ENCODE results near the gene TTBK1. TPM values are rescaled to one million over a fixed set of nuclear protein-coding genes. Genes with fewer than 3 reads are reported as not detected.

The TTBK1 gene
- polyA plus RNA-seq (ENCODE audit: insufficient read length in 12 of 12) = under 1 TPM in 8 of 12 donors, not detected in 4; 0.05 to 0.15 (median 0.07) TPM
- long read RNA-seq, donor 1 = 0 reads
- long read RNA-seq, donor 2 = 0 reads
- long read RNA-seq, donor 3 = 0 reads
- long read RNA-seq, donor 4 = 0 reads
- long read RNA-seq, donor 5 = 0 reads
- long read RNA-seq, donor 6 = 0 reads
- long read RNA-seq, donor 7 = 0 reads
- long read RNA-seq, donor 8 = 0 reads
- long read RNA-seq, donor 9 = 0 reads
- long read RNA-seq, donor 10 = 0 reads
- long read RNA-seq, donor 11 = 0 reads

- DNase-seq = no peak
Observed at GRCh38 chr6:43242908-43243663, at the start of gene TTBK1. Gene TTBK1 (plus strand): TSS chr6:43243481. CDS start chr6:43246661, 3,180 bp downstream.

DNA sequence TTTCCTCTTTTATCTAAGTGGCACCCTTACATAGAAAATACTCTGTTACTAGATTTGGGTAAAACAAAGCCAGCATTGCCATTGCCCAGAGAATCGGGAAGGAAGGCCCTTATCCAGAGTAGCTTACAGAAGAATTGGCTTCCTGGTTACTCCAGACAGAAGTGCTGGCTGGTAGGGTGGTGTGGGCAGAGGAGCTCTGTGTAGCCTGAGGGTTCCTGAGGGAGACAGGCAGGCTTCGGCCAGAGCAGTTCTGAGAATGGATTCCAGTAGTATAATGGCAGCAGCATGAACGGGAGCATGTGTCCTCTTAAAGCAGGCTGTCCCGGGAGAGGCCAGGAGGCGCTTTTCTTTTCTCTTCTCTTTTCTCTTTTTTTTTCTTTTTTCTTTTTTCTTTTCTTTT, 49.4 kb upstream of the TTBK1 start:
- no peak for DNase-seq

DNA sequence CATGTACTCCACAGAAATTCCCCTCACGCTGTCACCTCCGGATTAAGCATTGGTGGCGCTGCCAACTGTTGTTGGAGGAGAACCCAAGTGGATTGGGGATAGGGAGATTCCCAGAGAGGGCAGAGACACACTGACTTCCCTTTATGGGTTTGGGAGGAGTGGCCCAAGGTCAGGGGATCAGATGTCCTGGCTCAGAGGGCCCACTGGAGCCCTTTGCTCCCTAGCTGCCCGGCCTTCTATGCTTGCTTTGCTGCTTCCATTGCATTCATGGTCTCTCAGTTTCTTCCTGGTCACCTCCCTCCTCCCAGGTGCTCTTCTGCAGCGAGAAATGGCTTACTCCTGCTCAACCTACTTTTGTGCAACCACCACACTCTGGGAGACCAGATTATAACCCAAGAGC, 46.9 kb upstream of the TTBK1 start:
- DNase-seq = no peak

- no peak for DNase-seq
Observed at GRCh38 chr6:43199912-43200311, 43.4 kb upstream of the TTBK1 start.

- no peak for DNase-seq
Observed at GRCh38 chr6:43200541-43200940, 42.7 kb upstream of the TTBK1 start.

- DNase-seq = no peak
Observed at GRCh38 chr6:43202451-43202850, 40.8 kb upstream of the TTBK1 start.

- no peak for DNase-seq
Observed at GRCh38 chr6:43203029-43203717, 40.1 kb upstream of the TTBK1 start.

- DNase-seq = no peak
Observed at GRCh38 chr6:43203718-43204095, 39.6 kb upstream of the TTBK1 start.

DNA sequence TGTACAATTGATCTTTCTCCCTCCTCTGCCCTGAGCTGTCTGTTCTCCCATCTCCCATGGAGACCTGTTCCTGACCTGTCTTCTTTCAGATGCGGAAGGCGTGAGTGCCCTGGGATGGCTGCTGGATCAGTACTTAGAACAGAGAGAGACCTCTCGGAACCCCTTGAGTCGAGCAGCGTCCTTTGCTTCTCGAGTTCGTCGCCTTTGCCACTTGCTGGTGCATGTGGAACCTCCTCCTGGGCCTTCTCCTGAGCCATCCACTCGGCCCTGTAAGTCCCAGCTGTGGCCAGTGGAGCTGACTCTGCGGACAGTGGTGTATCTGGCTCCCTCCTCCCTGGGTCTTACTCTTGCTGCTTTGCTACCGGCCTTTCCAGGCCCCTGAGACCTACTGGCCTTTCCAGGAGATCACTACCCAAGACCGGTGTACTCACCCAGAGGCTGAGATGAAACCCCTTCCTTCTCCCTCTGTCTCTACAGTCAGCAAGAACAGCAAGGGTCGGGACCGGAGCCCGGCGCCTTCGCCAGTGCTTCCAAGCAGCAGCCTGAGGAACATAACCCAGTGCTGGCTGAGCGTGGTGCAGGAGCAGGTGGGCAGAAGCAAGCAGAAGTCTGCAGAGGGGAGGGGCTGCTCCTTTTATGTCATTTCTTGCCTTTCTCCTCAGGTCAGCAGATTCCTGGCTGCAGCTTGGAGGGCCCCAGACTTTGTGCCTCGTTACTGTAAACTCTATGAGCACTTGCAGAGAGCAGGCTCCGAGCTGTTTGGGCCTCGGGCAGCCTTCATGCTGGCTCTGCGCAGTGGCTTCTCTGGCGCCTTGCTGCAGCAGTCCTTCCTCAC, 38.8 kb upstream of the TTBK1 start:
- DNase-seq = no peak

DNA sequence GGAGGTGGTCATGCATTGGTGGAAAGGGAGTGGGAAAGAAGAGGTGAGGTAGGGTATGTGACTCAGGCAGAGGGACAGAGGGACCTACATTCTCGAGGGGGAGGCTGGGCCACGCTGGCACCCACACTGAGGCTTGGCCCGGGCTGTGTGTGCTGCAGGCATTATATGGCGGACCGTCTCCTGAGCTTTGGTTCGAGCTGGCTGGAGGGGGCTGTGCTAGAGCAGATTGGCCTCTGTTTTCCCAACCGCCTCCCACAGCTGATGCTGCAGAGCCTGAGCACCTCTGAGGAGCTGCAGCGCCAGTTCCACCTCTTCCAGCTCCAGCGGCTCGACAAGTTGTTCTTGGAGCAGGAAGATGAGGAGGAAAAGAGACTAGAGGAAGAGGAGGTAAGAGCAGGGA, 37.4 kb upstream of the TTBK1 start:
- no peak for DNase-seq

DNA sequence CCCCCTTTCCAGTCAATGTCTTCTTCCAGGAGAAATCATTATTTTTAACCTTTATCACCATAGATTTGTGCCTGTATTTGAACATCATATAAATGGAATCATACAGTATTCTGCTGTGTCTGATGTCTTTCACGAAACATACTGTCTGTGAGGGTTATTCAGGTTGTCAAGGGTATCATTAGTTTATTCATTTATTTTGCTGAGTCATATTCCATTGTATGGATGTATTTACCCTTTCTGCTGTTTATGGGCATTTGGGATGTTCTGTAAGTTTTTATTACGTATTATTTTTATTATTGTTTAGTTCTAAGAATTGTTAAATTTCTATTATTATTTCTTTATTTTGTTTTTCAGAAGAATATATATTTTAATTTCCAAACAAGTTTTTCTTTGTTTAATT, 36.0 kb upstream of the TTBK1 start:
- no peak for DNase-seq

GRCh38 chr6:43211955-43212354, 31.3 kb upstream of the TTBK1 start:
- no peak for DNase-seq

DNA sequence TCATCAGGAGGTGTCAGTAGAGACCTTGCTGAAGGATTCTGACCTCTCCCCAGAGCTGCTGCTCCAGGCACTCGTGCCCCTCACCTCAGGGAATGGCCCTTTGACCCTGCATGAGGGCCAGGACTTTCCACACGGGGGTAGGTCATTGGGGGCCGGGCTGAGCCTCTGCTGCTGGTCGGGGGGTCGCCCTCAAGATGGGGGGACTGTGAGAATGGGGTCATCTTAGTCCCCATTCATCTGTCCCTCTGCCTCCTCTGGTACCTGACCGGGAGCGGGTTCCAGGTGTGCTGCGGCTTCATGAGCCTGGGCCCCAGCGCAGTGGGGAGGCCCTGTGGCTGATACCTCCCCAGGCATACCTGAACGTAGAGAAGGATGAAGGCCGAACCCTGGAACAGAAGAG, 29.9 kb upstream of the TTBK1 start:
- no peak for DNase-seq

- no peak for DNase-seq
Observed at GRCh38 chr6:43215066-43215465, 28.2 kb upstream of the TTBK1 start.

- no peak for DNase-seq
Observed at GRCh38 chr6:43216200-43216599, 27.1 kb upstream of the TTBK1 start.

DNA sequence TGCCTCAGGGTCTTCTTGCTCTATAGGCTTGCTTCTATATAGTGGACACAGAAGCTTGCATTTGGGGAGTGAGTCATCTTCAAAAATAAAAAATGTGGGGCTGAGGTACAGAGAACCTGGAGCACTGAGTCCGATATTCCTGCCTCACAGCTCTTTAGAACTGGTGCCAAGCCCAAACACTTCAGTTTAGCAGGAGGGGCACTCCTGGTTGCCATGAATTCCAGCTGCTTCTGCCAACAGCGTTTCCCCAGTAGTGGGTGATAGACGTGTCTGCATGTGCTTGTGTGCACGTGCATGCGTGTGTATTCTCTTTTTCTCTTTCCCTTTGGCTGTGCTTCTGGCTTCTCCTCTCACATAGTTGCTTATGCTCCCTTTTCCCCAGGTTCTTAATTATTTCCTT, 25.9 kb upstream of the TTBK1 start:
- DNase-seq = no peak

DNA sequence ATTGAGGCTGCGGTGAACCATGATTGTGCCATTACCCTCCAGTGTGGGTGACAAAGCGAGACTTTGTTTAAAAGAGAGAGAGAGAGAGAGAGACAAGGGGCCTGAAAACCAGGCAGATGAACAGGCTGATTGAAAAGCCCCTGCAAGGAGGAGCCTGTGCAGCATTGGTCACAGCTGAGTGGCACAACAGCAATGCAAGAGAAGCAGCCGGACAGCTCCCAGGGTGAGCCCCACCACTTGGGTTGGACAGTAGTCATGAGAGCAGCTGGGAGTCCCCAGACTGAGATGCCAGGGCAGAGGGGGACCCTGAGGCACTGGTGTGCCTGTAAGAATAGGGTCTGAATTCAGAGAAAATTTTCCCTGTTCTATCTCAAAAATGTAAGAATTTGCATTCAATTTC, 24.2 kb upstream of the TTBK1 start:
- DNase-seq = no peak

DNA sequence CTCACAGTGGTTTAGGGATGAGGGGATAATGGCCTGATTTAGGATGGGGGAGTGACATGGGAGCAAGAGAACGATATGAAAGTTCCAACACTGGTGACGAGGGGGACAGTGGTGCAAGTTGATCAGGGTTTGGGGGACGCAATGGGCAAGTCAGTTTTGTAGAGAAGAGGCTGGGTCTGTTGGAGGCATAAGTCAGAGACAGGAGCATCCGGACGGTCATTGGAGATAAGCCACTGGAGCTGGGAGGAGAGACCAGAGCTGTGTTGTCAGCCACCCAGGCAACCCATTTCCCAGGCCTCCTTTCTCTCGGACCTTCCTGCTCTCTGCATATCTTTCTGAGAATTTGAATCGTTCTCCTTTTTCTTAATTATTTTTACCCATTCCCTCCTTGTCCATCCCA, 23.5 kb upstream of the TTBK1 start:
- DNase-seq = no peak

GRCh38 chr6:43220439-43220951, 22.8 kb upstream of the TTBK1 start:
- DNase-seq = no peak

DNA sequence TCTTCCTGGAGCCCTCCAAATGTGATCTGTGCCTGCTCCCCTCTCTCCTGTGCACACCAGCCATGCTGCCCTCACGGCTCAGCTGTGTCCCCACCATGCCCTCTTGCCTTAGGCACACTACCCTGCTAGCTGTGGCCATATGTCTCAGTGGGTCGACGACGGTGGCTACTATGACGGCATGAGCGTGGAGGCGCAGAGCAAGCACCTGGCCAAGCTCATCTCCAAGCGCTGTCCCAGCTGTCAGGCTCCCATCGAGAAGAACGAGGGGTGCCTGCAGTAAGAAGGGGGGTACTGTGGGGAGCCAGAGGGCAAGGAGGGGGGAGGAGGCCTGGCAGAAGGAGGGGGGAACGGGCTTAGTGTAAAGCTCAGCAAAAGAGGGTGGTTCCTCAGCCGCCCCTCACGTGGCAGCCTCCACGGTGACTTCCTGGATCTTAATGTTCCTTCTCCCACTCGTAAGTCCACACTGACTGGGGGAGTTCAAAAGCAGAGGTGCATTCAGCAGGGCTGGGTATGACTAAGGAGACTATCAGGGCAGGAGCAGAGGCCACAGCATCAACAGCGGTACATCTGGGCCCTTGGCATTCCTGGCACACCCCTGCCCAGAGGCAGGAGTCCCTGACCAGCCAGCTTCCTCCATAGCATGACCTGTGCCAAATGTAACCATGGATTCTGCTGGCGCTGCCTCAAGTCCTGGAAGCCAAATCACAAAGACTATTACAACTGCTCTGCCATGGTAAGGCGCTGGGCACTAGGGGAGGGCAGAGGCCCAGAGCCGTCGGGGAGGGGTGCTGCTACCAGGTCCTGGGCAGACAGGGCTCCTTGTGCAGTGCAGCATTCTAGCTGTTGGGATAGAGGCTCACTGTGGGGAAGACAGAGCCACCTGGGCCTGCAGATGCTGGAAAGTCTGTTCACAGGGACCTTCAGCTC, 22.0 kb upstream of the TTBK1 start:
- DNase-seq = no peak

All from muscle of arm (tissue), 14 donors.